Progenitor cell of endocrine pancreas (in vitro differentiated cells): ENCODE results near the gene IGFBP2. TPM values are rescaled to one million over a fixed set of nuclear protein-coding genes. Genes with fewer than 3 reads are reported as not detected.

Experiments
- DNase-seq: peaks from one replicate; pipeline ENCODE4 v3.0.0; 2021; ENCODE audit warnings: low spot score; ENCODE audit not compliant: unreplicated experiment
- H3K27ac Mint-ChIP-seq: 2 replicates; pipeline ENCODE4 v1.8.0; 2021; ENCODE audit warnings: mild to moderate bottlenecking, moderate library complexity, mixed read lengths
- H3K27me3 Mint-ChIP-seq: 2 replicates; pipeline ENCODE4 v1.8.0; 2021; ENCODE audit warnings: mixed read lengths
- H3K36me3 Mint-ChIP-seq: 2 replicates; pipeline ENCODE4 v1.8.0; 2022; ENCODE audit warnings: mixed read lengths; ENCODE audit not compliant: insufficient read depth
- H3K4me1 Mint-ChIP-seq: 2 replicates; pipeline ENCODE4 v1.8.0; 2021; ENCODE audit warnings: low read depth, mixed read lengths
- H3K4me3 Mint-ChIP-seq: 2 replicates; pipeline ENCODE4 v1.8.0; 2021; ENCODE audit warnings: low read depth, mild to moderate bottlenecking, moderate library complexity, mixed read lengths
- H3K9me3 Mint-ChIP-seq: 2 replicates; pipeline ENCODE4 v1.8.0; 2021; ENCODE audit warnings: low read depth, mixed read lengths
- CTCF ChIP-seq: fragments of 200-600 bp; sonication (generic); IDR thresholded peaks from one replicate; pipeline ENCODE4 v1.5.0; 2021; ENCODE audit warnings: antibody characterized with exemption, mild to moderate bottlenecking; ENCODE audit not compliant: unreplicated experiment
- total RNA-seq: library from RNA; stranded (reverse); gene quantifications from 2 replicates; pipeline ENCODE4 v1.2.1, GENCODE V29; 2021

The IGFBP2 gene
- total RNA-seq, 1 donor from 2014 or later = 249 TPM

- Mint-ChIP-seq H3K9me3 (no peaks in the 10 kb centered on the region), H3K36me3 (peaks cover 14% of the 10 kb centered on the region)
- no peak for DNase-seq
Measured at GRCh38 chr2:216660496-216660895, 27.3 kb downstream of the IGFBP2 start.

GRCh38 chr2:216661051-216661450, 27.8 kb downstream of the IGFBP2 start:
- DNase-seq = no peak
- Mint-ChIP-seq H3K4me1 (peaks cover 25% of the 10 kb centered on the region), H3K9me3 (no peaks in the 10 kb centered on the region), H3K4me3 (no peak overlapping the region), H3K27me3 (no peaks in the 10 kb centered on the region), H3K27ac (no peak overlapping the region), H3K36me3 (peaks cover 14% of the 10 kb centered on the region)
- no peak for TF ChIP-seq CTCF

More at GRCh38 chr2:216660496-216660895, 27.3 kb downstream of the IGFBP2 start:
- H3K27ac Mint-ChIP-seq = no peak overlapping the region
- H3K27me3 Mint-ChIP-seq = no peaks in the 10 kb centered on the region
- H3K4me1 Mint-ChIP-seq = peaks cover 22% of the 10 kb centered on the region
- TF ChIP-seq CTCF = no peak
- H3K4me3 Mint-ChIP-seq = no peak overlapping the region

GRCh38 chr2:216661639-216662375, 28.6 kb downstream of the IGFBP2 start:
- Mint-ChIP-seq H3K27me3 (no peaks in the 10 kb centered on the region), H3K9me3 (no peaks in the 10 kb centered on the region), H3K4me1 (peaks cover 26% of the 10 kb centered on the region), H3K36me3 (peaks cover 14% of the 10 kb centered on the region), H3K4me3 (no peak overlapping the region), H3K27ac (no peak overlapping the region)
- TF ChIP-seq CTCF = no peak
- no peak for DNase-seq

GRCh38 chr2:216663106-216663505, 29.9 kb downstream of the IGFBP2 start:
- H3K27ac Mint-ChIP-seq = no peak overlapping the region
- H3K9me3 Mint-ChIP-seq = no peaks in the 10 kb centered on the region
- peaks cover 11% of the 10 kb centered on the region for H3K36me3 Mint-ChIP-seq
- TF ChIP-seq CTCF = no peak
- H3K4me1 Mint-ChIP-seq = peaks cover 18% of the 10 kb centered on the region
- H3K27me3 Mint-ChIP-seq = no peaks in the 10 kb centered on the region
- no peak for DNase-seq
- no peak overlapping the region for H3K4me3 Mint-ChIP-seq

GRCh38 chr2:216663846-216664245, 30.6 kb downstream of the IGFBP2 start:
- H3K9me3 Mint-ChIP-seq = no peaks in the 10 kb centered on the region
- no peak for TF ChIP-seq CTCF
- H3K4me1 Mint-ChIP-seq = peaks cover 14% of the 10 kb centered on the region
- no peak overlapping the region for H3K4me3 Mint-ChIP-seq
- no peak overlapping the region for H3K27ac Mint-ChIP-seq
- H3K27me3 Mint-ChIP-seq = no peaks in the 10 kb centered on the region
- peaks cover 11% of the 10 kb centered on the region for H3K36me3 Mint-ChIP-seq
- DNase-seq = no peak
